T-helper 2 cell treated with Interferon-gamma antibody and Interleukin-4, amounts not matched to agents 5 μg/mL and 100 μg/mL, for 36 hours (primary cell): ENCODE data around the gene REEP6.
A peak's percentile ranks its signal among the peaks of the same experiment; 100 is the strongest.
"Not testable (repeated sequence)": the region's sequence is repeated elsewhere in the genome, so short reads cannot be mapped to it uniquely, and the experiment has no call there.

ENCODE experiments used
- DNase-seq: peaks from one replicate; pipeline ENCODE4 v3.0.0; 2021; ENCODE audit warnings: low spot score
- H3K27ac Mint-ChIP-seq: one replicate; pipeline ENCODE4 v1.8.0; 2021; ENCODE audit warnings: mild to moderate bottlenecking, mixed read lengths
- H3K27me3 Mint-ChIP-seq: one replicate; pipeline ENCODE4 v1.8.0; 2021; ENCODE audit warnings: low read depth, mixed read lengths
- H3K36me3 Mint-ChIP-seq: one replicate; pipeline ENCODE4 v1.8.0; 2021; ENCODE audit warnings: low read depth, mixed read lengths
- H3K4me1 Mint-ChIP-seq: one replicate; pipeline ENCODE4 v1.8.0; 2021; ENCODE audit warnings: low read depth, mixed read lengths
- H3K4me3 Mint-ChIP-seq: one replicate; pipeline ENCODE4 v1.8.0; 2022; ENCODE audit warnings: mild to moderate bottlenecking, moderate library complexity, mixed read lengths
- H3K9me3 Mint-ChIP-seq: one replicate; pipeline ENCODE4 v1.8.0; 2021; ENCODE audit warnings: mixed read lengths

REEP6 gene

DNA sequence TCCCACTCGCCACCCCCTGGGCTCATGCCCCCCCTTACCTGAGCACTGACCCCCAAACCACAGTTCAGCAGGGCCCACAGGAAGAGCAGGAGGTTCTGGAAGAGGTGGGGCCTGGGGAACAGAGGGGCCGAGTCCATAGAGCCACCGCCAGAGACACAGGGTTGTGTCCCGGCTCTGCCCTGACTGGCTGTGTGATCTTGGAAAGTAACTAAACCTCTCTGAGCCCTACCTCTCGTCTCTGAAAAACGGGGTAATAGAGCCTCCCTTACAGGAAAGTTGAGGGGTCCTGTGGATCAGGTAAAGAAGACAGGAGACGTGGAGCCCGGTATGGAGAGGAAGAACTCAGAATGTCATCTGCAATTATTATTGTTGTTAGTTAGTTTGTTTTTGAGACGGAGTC, 19.8 kb downstream of the REEP6 start:
- Mint-ChIP-seq H3K4me1 (peaks cover 8% of the 10 kb centered on the region), H3K9me3 (no peaks in the 10 kb centered on the region), H3K27ac (no peak overlapping the region), H3K4me3 (no peak overlapping the region), H3K36me3 (no peaks in the 10 kb centered on the region), H3K27me3 (peaks cover 13% of the 10 kb centered on the region)
- DNase-seq = no peak

DNA sequence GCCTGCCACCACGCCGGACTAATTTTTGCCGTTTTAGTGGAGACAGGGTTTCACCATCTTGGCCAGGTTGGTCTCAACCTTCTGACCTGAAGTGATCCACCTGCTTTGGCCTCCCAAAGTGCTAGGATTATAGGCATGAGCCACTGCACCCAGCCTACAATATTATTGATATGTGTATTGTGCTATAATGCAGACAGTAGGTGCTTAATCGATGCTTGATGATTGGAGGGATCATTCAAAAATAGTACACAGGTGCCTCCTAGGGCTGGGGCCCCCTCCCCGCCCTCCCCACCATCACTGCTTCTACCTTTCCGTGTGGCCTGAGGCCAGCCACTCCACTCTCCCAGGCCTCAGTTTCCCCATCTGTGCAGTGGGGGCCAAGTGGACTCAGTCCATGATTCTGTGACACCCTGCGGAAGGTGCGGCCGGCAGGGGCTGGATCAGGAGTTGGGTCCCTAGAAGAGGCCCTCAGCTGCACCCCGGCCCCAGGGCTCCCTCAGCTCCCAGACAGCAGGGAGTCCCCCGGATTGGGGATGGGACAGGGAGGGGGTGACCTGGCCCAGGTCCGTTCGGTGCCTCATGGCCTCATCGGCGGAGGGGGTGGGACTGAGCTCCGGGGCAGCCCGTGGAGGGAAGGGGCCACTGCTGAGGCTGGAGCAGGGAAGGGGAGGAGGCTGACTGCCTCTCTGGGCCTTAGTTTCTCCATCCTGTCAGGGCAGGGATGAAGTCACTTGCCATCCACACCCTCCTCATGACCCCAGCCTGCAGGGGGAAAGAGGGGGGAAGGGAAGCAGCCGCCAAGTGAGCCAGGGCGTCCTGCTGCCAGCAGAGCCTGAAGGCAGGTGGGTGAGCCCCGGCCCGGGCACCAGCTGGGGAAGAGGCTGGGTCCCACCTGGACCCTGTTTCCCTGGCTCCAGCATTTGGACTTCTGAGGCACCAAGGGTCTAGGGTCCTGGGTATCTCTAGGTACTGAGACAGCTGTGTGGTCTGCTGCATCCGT, 20.6 kb downstream of the REEP6 start:
- H3K4me1 Mint-ChIP-seq = peaks cover 7% of the 10 kb centered on the region
- peak overlapping the region; percentile 71 for H3K4me3 Mint-ChIP-seq
- H3K36me3 Mint-ChIP-seq = no peaks in the 10 kb centered on the region
- peaks cover 15% of the 10 kb centered on the region for H3K27me3 Mint-ChIP-seq
- DNase-seq = no peak
- no peaks in the 10 kb centered on the region for H3K9me3 Mint-ChIP-seq
- H3K27ac Mint-ChIP-seq = no peak overlapping the region

DNA sequence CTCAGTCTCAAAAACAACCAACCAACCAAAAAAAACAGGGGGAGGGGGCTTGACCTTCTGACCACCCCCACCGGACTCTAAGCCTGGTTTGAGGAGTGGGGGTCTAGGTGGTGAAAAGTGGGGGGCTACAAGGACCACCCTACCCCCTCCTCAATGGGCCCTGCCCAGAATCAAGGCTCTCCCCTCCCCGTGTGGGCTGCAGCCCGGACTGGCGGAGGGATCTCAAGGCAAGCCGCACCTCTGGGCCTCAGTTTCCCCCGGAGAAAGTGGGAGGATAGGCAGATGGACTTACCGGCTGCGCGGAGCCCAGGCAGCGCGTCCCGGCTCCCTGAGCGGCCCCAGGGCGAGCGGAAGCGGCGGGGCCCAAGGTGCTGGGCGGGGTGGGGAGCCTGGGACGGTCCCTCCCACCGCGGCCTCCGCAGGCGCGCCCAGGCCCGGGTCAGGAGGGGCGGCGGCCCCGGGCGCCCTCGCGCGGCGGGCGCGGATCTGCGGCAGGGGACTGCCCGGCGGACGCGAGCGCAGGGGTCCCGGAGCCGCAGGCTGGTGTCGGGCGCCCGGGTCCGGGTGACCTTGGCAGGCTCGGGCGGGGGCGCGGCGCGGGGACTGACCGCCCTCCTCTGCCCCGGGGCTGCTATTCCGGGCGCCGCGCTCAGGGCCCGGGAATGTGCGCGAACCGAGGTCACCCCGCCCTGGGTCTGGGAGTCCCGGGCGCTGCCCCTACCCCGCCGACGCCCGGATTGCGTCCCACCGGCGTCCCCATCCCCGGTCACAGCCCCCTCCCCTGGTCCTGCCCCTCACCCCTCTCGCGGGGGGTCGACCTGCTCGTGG, 21.9 kb downstream of the REEP6 start, which contains the start of gene ADAMTSL5:
ADAMTSL5 (minus strand) TSS at position 349 of the 828 bp plus-strand sequence. CDS start 2,076 bp downstream, outside the sequence.
- no peaks in the 10 kb centered on the region for H3K36me3 Mint-ChIP-seq
- H3K9me3 Mint-ChIP-seq = no peaks in the 10 kb centered on the region
- peaks cover 17% of the 10 kb centered on the region for H3K27me3 Mint-ChIP-seq
- no peak within 1 kb of the TSS for H3K27ac Mint-ChIP-seq
- peaks cover 3% of the 10 kb centered on the region for H3K4me1 Mint-ChIP-seq
- H3K4me3 Mint-ChIP-seq = peak within 1 kb of the TSS; percentile 71
- DNase-seq = peak; percentile 76

DNA sequence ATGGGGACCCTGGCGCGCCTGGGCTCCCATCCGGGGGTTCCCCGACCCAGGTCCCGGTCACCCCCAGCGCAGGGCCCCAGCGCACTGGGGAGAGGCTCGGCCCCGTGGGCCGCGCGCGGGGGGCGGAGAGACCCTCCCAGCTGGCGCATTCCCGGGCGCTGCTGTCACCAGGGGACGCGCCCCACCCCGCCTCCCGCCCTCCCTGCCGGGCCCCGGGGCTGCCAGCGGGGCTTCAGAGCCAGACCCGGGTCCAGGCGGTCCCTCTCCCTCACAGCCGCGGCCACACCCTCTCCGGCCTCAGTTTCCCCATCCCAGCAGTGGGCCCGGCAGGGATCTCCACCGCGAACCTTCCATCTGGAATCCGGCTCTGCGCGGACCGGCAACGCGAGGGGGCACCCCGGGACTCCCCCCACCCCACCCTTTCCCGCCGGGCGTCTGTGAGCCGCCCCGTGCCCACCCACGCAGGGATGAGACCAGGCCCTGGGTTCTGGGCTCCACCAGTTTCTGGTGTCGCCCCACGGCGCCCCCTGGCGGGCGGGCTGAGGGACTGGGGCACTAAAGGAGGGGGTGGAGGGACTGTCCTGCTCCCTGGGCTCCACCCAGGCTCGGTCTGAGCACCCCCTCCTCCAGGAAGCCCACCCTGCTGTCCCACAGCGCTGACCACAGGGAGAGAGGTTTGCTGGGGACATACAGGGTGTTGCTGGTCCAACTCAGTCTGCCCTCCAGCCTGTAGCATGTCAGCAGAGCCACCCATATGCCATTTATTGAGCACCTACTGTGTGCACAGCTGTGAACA, 22.7 kb downstream of the REEP6 start:
- H3K27ac Mint-ChIP-seq = no peak overlapping the region
- peaks cover 15% of the 10 kb centered on the region for H3K27me3 Mint-ChIP-seq
- DNase-seq = peak; percentile 72
- no peaks in the 10 kb centered on the region for H3K9me3 Mint-ChIP-seq
- peaks cover 2% of the 10 kb centered on the region for H3K4me1 Mint-ChIP-seq
- H3K36me3 Mint-ChIP-seq = no peaks in the 10 kb centered on the region
- peak overlapping the region; percentile 26 for H3K4me3 Mint-ChIP-seq

DNA sequence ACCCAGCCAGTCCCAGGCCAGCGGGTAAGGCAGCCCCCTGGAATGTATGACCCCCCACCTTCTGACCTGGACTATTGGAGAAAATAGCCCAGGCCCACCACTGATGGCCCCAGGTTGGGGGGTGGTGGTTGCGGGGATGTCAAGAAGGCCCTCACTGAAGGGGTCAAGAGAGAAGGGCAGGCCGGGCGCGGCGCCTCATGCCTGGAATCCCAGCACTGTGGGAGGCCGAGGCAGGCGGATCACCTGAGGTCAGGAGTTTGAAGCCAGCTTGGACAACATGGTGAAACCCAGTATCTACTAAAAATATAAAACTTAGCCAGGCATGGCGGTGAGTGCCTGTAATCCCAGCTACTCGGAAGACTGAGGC, 23.3 kb downstream of the REEP6 start:
- no peak overlapping the region for H3K27ac Mint-ChIP-seq
- H3K27me3 Mint-ChIP-seq = peaks cover 14% of the 10 kb centered on the region
- no peak for DNase-seq
- H3K9me3 Mint-ChIP-seq = no peaks in the 10 kb centered on the region
- H3K36me3 Mint-ChIP-seq = no peaks in the 10 kb centered on the region
- H3K4me1 Mint-ChIP-seq = peaks cover 2% of the 10 kb centered on the region
- H3K4me3 Mint-ChIP-seq = peak overlapping the region; percentile 26

DNA sequence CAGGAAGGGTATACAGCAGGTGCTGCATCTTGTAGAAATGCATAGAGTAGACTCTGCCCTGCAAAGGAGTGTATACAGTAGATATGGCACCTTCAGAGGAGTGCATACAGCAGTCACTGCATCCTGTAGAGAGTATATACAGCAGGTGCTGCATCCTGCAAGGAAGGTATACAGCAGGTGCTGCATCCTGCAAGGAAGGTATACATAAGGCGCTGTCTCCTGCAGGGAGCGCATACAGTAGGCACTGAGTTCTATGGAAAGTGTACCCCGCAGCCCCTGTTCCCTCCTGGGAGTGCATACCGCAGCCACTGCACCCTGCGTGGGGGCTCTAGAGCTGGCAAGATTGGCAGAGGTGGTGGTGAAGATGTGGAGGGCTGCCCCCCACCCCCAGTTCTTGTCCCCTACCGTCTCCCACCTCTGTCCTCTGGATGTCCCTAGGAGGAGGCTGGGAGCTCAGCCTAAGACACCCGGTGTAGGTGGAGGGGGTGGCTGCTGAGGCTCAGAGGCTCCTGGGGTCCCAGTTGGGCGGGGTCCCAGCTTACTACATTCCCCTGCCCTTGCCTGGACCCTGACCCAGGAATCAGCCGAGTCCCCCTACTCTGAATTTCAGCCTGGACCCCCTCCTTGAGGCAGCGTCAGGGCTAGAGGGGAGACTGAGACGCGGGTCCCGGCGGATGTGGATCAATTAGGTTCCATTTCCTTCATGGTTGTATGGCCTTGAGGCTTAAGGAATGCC, 24.2 kb downstream of the REEP6 start:
- DNase-seq = no peak

DNA sequence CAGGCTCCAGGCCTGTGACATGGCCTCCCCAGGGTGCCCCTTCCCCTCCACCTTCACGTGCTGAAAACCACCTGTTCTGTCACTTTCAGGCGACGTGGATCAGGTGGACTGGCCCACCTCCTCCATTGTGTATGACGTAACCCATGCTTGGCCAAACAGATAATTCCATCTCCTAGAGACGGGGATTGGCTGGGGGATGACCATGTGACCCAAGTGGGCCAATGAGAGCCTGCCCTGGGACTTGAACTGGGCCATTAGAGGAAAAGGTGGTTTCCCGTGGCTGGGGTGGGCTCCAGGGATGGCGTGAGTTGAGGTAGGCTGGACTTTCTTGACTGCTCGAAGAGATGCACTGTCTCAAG, 25.4 kb downstream of the REEP6 start:
- Mint-ChIP-seq H3K36me3 (no peaks in the 10 kb centered on the region), H3K27ac (no peak overlapping the region), H3K9me3 (no peaks in the 10 kb centered on the region), H3K4me1 (no peaks in the 10 kb centered on the region), H3K4me3 (no peak overlapping the region), H3K27me3 (peaks cover 4% of the 10 kb centered on the region)
- DNase-seq = no peak

More for the DNA sequence above, 24.2 kb downstream of the REEP6 start:
- no peak overlapping the region for H3K27ac Mint-ChIP-seq
- H3K9me3 Mint-ChIP-seq = no peaks in the 10 kb centered on the region
- H3K27me3 Mint-ChIP-seq = peaks cover 9% of the 10 kb centered on the region
- H3K4me1 Mint-ChIP-seq = peaks cover 2% of the 10 kb centered on the region
- no peak overlapping the region for H3K4me3 Mint-ChIP-seq
- no peaks in the 10 kb centered on the region for H3K36me3 Mint-ChIP-seq

DNA sequence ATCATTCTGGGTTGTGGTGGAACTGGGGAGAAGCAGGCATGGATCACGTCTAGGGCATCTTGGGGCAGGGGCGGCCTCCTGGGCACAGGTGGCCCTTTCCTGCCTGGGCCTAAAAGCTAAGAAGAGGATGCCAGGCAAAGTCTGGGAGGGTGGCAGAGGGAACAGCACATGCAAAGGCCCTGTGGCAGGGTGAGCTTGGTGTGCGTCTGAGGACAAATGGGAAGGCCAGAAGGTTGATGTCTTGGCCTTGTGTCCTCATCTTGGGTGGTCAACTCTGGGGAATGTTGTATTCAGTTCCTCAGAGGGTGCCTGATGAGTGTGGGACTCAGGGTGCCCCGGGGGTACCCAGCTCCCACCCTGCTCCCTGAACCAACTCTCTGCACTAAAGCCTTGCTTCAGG, 27.5 kb downstream of the REEP6 start:
- no peak for DNase-seq
- Mint-ChIP-seq H3K4me3 (no peak overlapping the region), H3K4me1 (no peaks in the 10 kb centered on the region), H3K27ac (no peak overlapping the region), H3K27me3 (peaks cover 13% of the 10 kb centered on the region), H3K9me3 (no peaks in the 10 kb centered on the region), H3K36me3 (no peaks in the 10 kb centered on the region)

DNA sequence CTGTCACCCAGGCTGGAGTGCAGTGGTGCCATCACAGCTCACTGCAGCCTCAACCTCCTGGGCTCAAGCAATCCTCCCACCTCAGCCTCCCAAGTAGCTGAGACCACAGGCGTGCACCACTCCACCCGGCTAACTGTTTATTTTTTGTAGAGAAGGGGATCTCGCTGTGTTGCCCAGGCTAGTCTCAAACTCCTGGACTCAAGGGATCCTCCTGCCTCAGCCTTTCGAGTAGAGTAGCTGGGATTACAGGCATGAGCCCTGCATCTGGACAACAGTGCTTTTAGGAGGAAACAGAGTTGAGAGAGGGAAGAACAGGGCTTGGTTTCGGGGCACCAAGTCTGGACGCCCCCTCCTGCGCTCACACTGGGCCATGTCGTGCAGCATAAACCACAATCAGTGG, 28.8 kb downstream of the REEP6 start:
- H3K36me3 Mint-ChIP-seq, H3K4me1 Mint-ChIP-seq, H3K9me3 Mint-ChIP-seq, DNase-seq, H3K27ac Mint-ChIP-seq, H3K4me3 Mint-ChIP-seq: not testable (repeated sequence)
- H3K27me3 Mint-ChIP-seq = peaks cover 19% of the 10 kb centered on the region

DNA sequence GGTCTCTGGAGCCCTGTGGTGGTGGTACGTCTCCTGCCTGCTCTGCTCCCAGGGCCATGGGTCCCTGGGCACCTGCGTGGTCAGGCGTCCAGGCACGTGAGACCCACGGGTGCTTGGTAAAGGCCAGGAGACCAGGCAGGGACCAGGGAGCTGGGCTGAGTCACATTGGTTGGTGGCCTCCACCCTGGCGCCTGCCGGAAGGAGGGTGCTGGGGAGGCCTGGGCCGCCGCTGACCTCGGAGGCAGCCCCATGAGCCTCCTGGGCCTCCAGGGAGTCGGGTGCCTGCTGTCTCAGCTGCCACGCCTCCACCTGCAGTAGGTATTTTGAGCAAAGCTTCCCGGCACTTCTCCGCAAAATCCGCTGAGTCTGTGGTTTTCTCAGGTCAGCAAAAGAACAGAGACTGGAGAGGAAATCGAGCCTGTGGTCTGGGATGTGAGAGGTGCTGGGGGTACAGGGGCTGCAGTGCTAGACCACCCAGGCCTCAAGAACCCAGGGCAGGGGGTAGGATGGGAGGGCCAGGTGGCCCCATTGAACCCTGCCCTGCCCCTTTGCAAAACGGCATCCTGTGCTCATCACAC, 29.3 kb downstream of the REEP6 start:
- H3K4me3 Mint-ChIP-seq = no peak overlapping the region
- H3K36me3 Mint-ChIP-seq = no peaks in the 10 kb centered on the region
- no peak overlapping the region for H3K27ac Mint-ChIP-seq
- peaks cover 3% of the 10 kb centered on the region for H3K4me1 Mint-ChIP-seq
- no peak for DNase-seq
- no peaks in the 10 kb centered on the region for H3K9me3 Mint-ChIP-seq
- peaks cover 21% of the 10 kb centered on the region for H3K27me3 Mint-ChIP-seq

DNA sequence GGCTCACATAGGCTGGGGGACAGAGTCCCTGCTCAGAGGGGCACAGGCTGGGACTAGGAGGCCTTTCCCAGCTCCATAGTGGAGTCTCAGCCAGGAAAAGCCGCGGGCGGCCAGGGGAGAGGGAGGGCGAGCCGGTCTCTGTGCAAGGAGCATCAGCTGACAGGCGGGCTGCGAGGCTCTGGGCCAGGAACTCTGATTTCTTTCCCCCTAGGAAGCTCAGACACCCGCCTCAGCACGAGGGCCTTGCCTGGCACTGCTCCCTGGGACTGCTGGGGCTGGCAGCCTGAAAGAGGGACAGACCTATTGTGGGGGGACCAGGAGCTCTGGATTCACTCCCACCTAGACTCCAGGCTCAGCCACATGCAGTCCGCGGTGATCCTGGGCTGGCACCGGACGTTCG, 30.7 kb downstream of the REEP6 start:
- H3K4me3 Mint-ChIP-seq = no peak overlapping the region
- DNase-seq = no peak
- H3K27me3 Mint-ChIP-seq = peaks cover 24% of the 10 kb centered on the region
- H3K27ac Mint-ChIP-seq = no peak overlapping the region
- H3K4me1 Mint-ChIP-seq = peaks cover 3% of the 10 kb centered on the region
- H3K36me3 Mint-ChIP-seq = no peaks in the 10 kb centered on the region
- no peaks in the 10 kb centered on the region for H3K9me3 Mint-ChIP-seq

DNA sequence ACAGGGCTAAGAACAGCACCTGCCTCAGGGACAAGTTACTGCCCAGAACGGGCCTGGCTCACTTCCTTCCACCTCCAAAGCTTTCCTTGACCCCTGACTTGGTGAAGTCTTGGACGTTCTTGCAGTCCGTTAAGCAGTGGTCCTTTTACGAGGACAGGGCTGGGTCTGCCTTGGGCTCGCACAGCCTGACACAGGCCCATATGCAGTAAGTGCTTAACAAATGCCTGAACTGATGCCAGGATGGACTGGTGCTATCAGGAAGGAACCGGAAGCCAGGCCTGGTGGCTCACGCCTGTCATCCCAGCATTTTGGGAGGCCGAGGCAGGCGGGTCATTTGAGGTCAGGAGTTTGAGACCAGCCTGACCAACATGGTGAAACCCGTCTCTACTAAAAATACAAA, 31.1 kb downstream of the REEP6 start:
- no peak overlapping the region for H3K27ac Mint-ChIP-seq
- H3K4me1 Mint-ChIP-seq = peaks cover 3% of the 10 kb centered on the region
- no peak overlapping the region for H3K4me3 Mint-ChIP-seq
- no peaks in the 10 kb centered on the region for H3K9me3 Mint-ChIP-seq
- H3K36me3 Mint-ChIP-seq = no peaks in the 10 kb centered on the region
- DNase-seq = no peak
- peaks cover 22% of the 10 kb centered on the region for H3K27me3 Mint-ChIP-seq

DNA sequence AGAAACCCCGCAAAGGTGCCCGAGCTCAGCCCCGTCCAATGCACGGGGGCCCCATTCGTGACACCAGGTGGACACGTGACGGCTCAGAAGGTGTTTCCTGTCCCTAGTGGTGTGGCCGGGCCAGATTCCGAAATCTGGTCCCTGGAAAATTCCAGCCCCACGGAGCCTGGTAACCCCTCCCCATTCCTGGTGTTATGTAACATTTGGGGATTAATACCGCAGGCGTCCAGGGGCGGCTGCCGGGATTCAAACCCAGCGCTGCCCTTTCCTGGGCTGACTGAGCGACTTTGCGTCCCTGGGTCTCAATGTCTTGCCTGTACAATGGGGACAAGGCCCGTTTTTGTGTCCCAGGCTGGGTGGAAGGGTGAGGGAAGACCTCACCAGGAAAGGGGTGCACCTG, 31.9 kb downstream of the REEP6 start:
- H3K4me3 Mint-ChIP-seq = no peak overlapping the region
- H3K36me3 Mint-ChIP-seq = no peaks in the 10 kb centered on the region
- H3K4me1 Mint-ChIP-seq = peaks cover 3% of the 10 kb centered on the region
- no peak for DNase-seq
- H3K9me3 Mint-ChIP-seq = no peaks in the 10 kb centered on the region
- H3K27ac Mint-ChIP-seq = no peak overlapping the region
- peaks cover 22% of the 10 kb centered on the region for H3K27me3 Mint-ChIP-seq
